ENCODE results near the gene TCL1A.

GRCh38 chr14:95707327-95707726 is 6.6 kb downstream of the TCL1A start:
- TF ChIP-seq POLR2A (IDR thresholded peaks at IDR 0.05), result no peak
- TF ChIP-seq CTCF (IDR thresholded peaks at IDR 0.05), result no peak
- no peak for TF ChIP-seq POLR2AphosphoS5 (IDR thresholded peaks at IDR 0.05; ENCODE audit: insufficient read depth in 1 of 2, low read depth in 1 of 2)

All from vagina (tissue), 2 donors.